HG03135 (cell line): ENCODE measurements around the gene CARD10.
A peak's percentile ranks its signal among the peaks of the same experiment; 100 is the strongest.

Source experiments
- ATAC-seq: cut with Tn5 transposase; IDR thresholded peaks from one replicate; pipeline ENCODE4 v1.9.1; 2021; ENCODE audit warnings: mild to moderate bottlenecking, moderate library complexity; ENCODE audit not compliant: unreplicated experiment

CARD10 gene

GRCh38 chr22:37519268-37520195 lies at the start of gene CARD10:
TSS of gene CARD10 (minus strand) at chr22:37519415. CDS start at chr22:37519200, 215 bp downstream.
- no peak for ATAC-seq

GRCh38 chr22:37568448-37569008 lies 49.3 kb upstream of the CARD10 start:
- no peak for ATAC-seq

- ATAC-seq = no peak
Observed at GRCh38 chr22:37568012-37568411, 48.8 kb upstream of the CARD10 start.

GRCh38 chr22:37566903-37567798 lies 47.9 kb upstream of the CARD10 start:
- ATAC-seq = peak; percentile 69

GRCh38 chr22:37566329-37566837 lies 47.2 kb upstream of the CARD10 start:
- no peak for ATAC-seq

GRCh38 chr22:37565830-37566229 lies 46.6 kb upstream of the CARD10 start:
- no peak for ATAC-seq

GRCh38 chr22:37564111-37564711 lies 45.0 kb upstream of the CARD10 start:
- ATAC-seq = no peak

- no peak for ATAC-seq
Observed at GRCh38 chr22:37563153-37564081, 44.2 kb upstream of the CARD10 start.

- no peak for ATAC-seq
Observed at GRCh38 chr22:37562049-37562875, 43.0 kb upstream of the CARD10 start.

- no peak for ATAC-seq
Observed at GRCh38 chr22:37561212-37562048, 42.2 kb upstream of the CARD10 start.

GRCh38 chr22:37560608-37561211 lies 41.5 kb upstream of the CARD10 start:
- ATAC-seq = no peak

- no peak for ATAC-seq
Observed at GRCh38 chr22:37559901-37560607, 40.8 kb upstream of the CARD10 start, which contains the start of gene CDC42EP1. TSS of gene CDC42EP1 (plus strand) at chr22:37560480. CDS start at chr22:37566350, 5,870 bp downstream.

GRCh38 chr22:37559521-37559900 lies 40.3 kb upstream of the CARD10 start:
- ATAC-seq = no peak

- no peak for ATAC-seq
Observed at GRCh38 chr22:37558815-37559214, 39.6 kb upstream of the CARD10 start.

- ATAC-seq = no peak
Observed at GRCh38 chr22:37557321-37558001, 38.2 kb upstream of the CARD10 start.

- no peak for ATAC-seq
Observed at GRCh38 chr22:37556710-37557109, 37.5 kb upstream of the CARD10 start.
